Neuron (in vitro differentiated cells): ENCODE results near the gene AK9.
"Not testable (repeated sequence)": the region's sequence is repeated elsewhere in the genome, so short reads cannot be mapped to it uniquely, and the experiment has no call there.

Source experiments
- H2AFZ ChIP-seq: one replicate; pipeline ENCODE4 v1.6.1; 2013; ENCODE audit warnings: low read depth, mild to moderate bottlenecking, inconsistent platforms, low read length, moderate library complexity
- H3K27me3 ChIP-seq: one replicate; pipeline ENCODE4 v1.6.1; 2013; ENCODE audit warnings: low read length; ENCODE audit not compliant: insufficient read depth
- H3K36me3 ChIP-seq: one replicate; pipeline ENCODE4 v1.6.1; 2013; ENCODE audit warnings: low read length; ENCODE audit not compliant: insufficient read depth
- H3K4me1 ChIP-seq: one replicate; pipeline ENCODE4 v1.6.1; 2013; ENCODE audit warnings: low read length; ENCODE audit not compliant: insufficient read depth
- H3K4me3 ChIP-seq: 2 replicates; pipeline ENCODE4 v1.5.1; 2013; ENCODE audit warnings: mild to moderate bottlenecking, low read length, moderate library complexity
- H3K9me3 ChIP-seq: one replicate; pipeline ENCODE4 v1.6.1; 2013; ENCODE audit warnings: low read length

The AK9 gene

GRCh38 chr6:109477184-109477583, 213.8 kb downstream of the AK9 start:
- Histone ChIP-seq H2AFZ (no peak overlapping the region), H3K27me3 (no peaks in the 10 kb centered on the region), H3K36me3 (peaks cover 67% of the 10 kb centered on the region), H3K4me3 (no peak overlapping the region), H3K9me3 (no peaks in the 10 kb centered on the region), H3K4me1 (peaks cover 10% of the 10 kb centered on the region)

- H3K9me3 ChIP-seq, result no peaks in the 10 kb centered on the region
- no peak overlapping the region for H3K4me3 ChIP-seq
- H3K36me3 ChIP-seq, result peaks cover 70% of the 10 kb centered on the region
- H3K4me1 ChIP-seq, result peaks cover 4% of the 10 kb centered on the region
- H2AFZ ChIP-seq, result no peak overlapping the region
- no peaks in the 10 kb centered on the region for H3K27me3 ChIP-seq
Observed at GRCh38 chr6:109475625-109476024, 215.4 kb downstream of the AK9 start.

- Histone ChIP-seq H2AFZ (no peak overlapping the region), H3K27me3 (no peaks in the 10 kb centered on the region), H3K36me3 (peaks cover 68% of the 10 kb centered on the region), H3K4me3 (no peak overlapping the region), H3K9me3 (no peaks in the 10 kb centered on the region), H3K4me1 (peaks cover 4% of the 10 kb centered on the region)
Observed at GRCh38 chr6:109474995-109475394, 216.0 kb downstream of the AK9 start.

GRCh38 chr6:109473120-109473519, 217.9 kb downstream of the AK9 start:
- no peak overlapping the region for H3K4me3 ChIP-seq
- H3K36me3 ChIP-seq, result peaks cover 67% of the 10 kb centered on the region
- H3K4me1 ChIP-seq, result peaks cover 4% of the 10 kb centered on the region
- no peaks in the 10 kb centered on the region for H3K27me3 ChIP-seq
- no peak overlapping the region for H2AFZ ChIP-seq
- no peaks in the 10 kb centered on the region for H3K9me3 ChIP-seq

GRCh38 chr6:109472132-109472995, 218.6 kb downstream of the AK9 start:
- Histone ChIP-seq H3K4me3 (no peak overlapping the region), H3K27me3 (no peaks in the 10 kb centered on the region), H3K9me3 (no peaks in the 10 kb centered on the region), H3K4me1 (no peaks in the 10 kb centered on the region), H2AFZ (no peak overlapping the region), H3K36me3 (peaks cover 71% of the 10 kb centered on the region)

GRCh38 chr6:109471105-109471810, 219.7 kb downstream of the AK9 start:
- H3K36me3 ChIP-seq, result peaks cover 69% of the 10 kb centered on the region
- no peaks in the 10 kb centered on the region for H3K9me3 ChIP-seq
- no peak overlapping the region for H3K4me3 ChIP-seq
- H2AFZ ChIP-seq, result no peak overlapping the region
- no peaks in the 10 kb centered on the region for H3K4me1 ChIP-seq
- no peaks in the 10 kb centered on the region for H3K27me3 ChIP-seq

GRCh38 chr6:109469591-109470189, 221.3 kb downstream of the AK9 start:
- Histone ChIP-seq H2AFZ (no peak overlapping the region), H3K4me3 (no peak overlapping the region), H3K9me3 (no peaks in the 10 kb centered on the region), H3K36me3 (peaks cover 68% of the 10 kb centered on the region), H3K4me1 (no peaks in the 10 kb centered on the region), H3K27me3 (no peaks in the 10 kb centered on the region)

- Histone ChIP-seq H3K36me3 (peaks cover 66% of the 10 kb centered on the region), H3K27me3 (no peaks in the 10 kb centered on the region), H3K4me1 (no peaks in the 10 kb centered on the region)
Observed at GRCh38 chr6:109467696-109468095, 223.3 kb downstream of the AK9 start.

GRCh38 chr6:109466212-109466923, 224.6 kb downstream of the AK9 start:
- Histone ChIP-seq H3K9me3 (no peaks in the 10 kb centered on the region), H3K4me3 (no peak overlapping the region), H3K4me1 (no peaks in the 10 kb centered on the region), H3K36me3 (peaks cover 63% of the 10 kb centered on the region), H3K27me3 (no peaks in the 10 kb centered on the region), H2AFZ (no peak overlapping the region)

More at GRCh38 chr6:109467696-109468095, 223.3 kb downstream of the AK9 start:
- Histone ChIP-seq H2AFZ (no peak overlapping the region), H3K9me3 (no peaks in the 10 kb centered on the region), H3K4me3 (no peak overlapping the region)

GRCh38 chr6:109465772-109466171, 225.2 kb downstream of the AK9 start:
- peaks cover 57% of the 10 kb centered on the region for H3K36me3 ChIP-seq
- no peaks in the 10 kb centered on the region for H3K4me1 ChIP-seq

GRCh38 chr6:109461733-109462526, 229.1 kb downstream of the AK9 start:
- H3K4me1 ChIP-seq, result peaks cover 5% of the 10 kb centered on the region
- peaks cover 38% of the 10 kb centered on the region for H3K36me3 ChIP-seq

More at GRCh38 chr6:109465772-109466171, 225.2 kb downstream of the AK9 start:
- Histone ChIP-seq H2AFZ (no peak overlapping the region), H3K27me3 (no peaks in the 10 kb centered on the region), H3K9me3 (no peaks in the 10 kb centered on the region), H3K4me3 (no peak overlapping the region)

GRCh38 chr6:109461205-109461604, 229.8 kb downstream of the AK9 start:
- H3K9me3 ChIP-seq, H3K27me3 ChIP-seq, H3K4me3 ChIP-seq, H2AFZ ChIP-seq, H3K4me1 ChIP-seq: not testable (repeated sequence)
- H3K36me3 ChIP-seq, result peaks cover 36% of the 10 kb centered on the region

More at GRCh38 chr6:109461733-109462526, 229.1 kb downstream of the AK9 start:
- Histone ChIP-seq H3K9me3 (no peaks in the 10 kb centered on the region), H3K4me3 (no peak overlapping the region), H2AFZ (no peak overlapping the region), H3K27me3 (no peaks in the 10 kb centered on the region)
